Measurements from ENCODE around the gene IRF4. TPM values are rescaled to one million over a fixed set of nuclear protein-coding genes. Genes with fewer than 3 reads are reported as not detected.

Gene IRF4
- total and polyA plus RNA-seq, 12 donors: 0.04 to 3.6 (median 0.32) TPM; not detected in 1

- Histone ChIP-seq H3K9me3 (no peaks in the 10 kb centered on the region), H3K4me3 (no peak overlapping the region), H3K27ac (no peak overlapping the region), H3K36me3 (peaks cover 0 to 11% (median 0%) of the 10 kb centered on the region in 9 donors), H3K4me1 (peaks cover 7 to 30% (median 25%) of the 10 kb centered on the region in 9 donors), H3K27me3 (peaks cover 32 to 84% (median 77%) of the 10 kb centered on the region in 7 donors)
- intact Hi-C loops (cut with DNase I): no loop called here
- ATAC-seq (no peak), DNase-seq (no peak)
- no peak for TF ChIP-seq CTCF (IDR thresholded peaks at IDR 0.05)
- 89 to 93% methylated on average over 13 of the region's 13 CpGs for WGBS, 2 donors
Observed at GRCh38 chr6:394641-395289, 3.2 kb downstream of the IRF4 start.

GRCh38 chr6:395432-396125, 4.0 kb downstream of the IRF4 start:
- H3K36me3 ChIP-seq: peaks cover 0 to 11% (median 0%) of the 10 kb centered on the region in 9 donors
- peaks cover 31 to 76% (median 69%) of the 10 kb centered on the region in 7 donors for H3K27me3 ChIP-seq
- peaks cover 7 to 30% (median 25%) of the 10 kb centered on the region in 9 donors for H3K4me1 ChIP-seq
- no peak overlapping the region for H3K27ac ChIP-seq
- ATAC-seq (no peak), DNase-seq (no peak)
- intact Hi-C loops (cut with DNase I): no loop called here
- WGBS, 2 donors: 70 to 81% methylated on average over 10 of the region's 10 CpGs
- no peak overlapping the region for H3K4me3 ChIP-seq
- no peak for TF ChIP-seq CTCF (IDR thresholded peaks at IDR 0.05)
- H3K9me3 ChIP-seq: no peaks in the 10 kb centered on the region

GRCh38 chr6:396126-396520, 4.6 kb downstream of the IRF4 start:
- intact Hi-C loops (cut with DNase I): no loop called here
- ATAC-seq (no peak), DNase-seq (no peak)
- TF ChIP-seq CTCF (IDR thresholded peaks at IDR 0.05): no peak
- 65 to 71% methylated on average over 6 of the region's 6 CpGs for WGBS, 2 donors
- Histone ChIP-seq H3K27me3 (peaks cover 25 to 71% (median 64%) of the 10 kb centered on the region in 7 donors), H3K36me3 (peaks cover 0 to 11% (median 0%) of the 10 kb centered on the region in 9 donors), H3K4me1 (peaks cover 7 to 26% (median 22%) of the 10 kb centered on the region in 9 donors), H3K4me3 (no peak overlapping the region), H3K9me3 (no peaks in the 10 kb centered on the region), H3K27ac (no peak overlapping the region)

GRCh38 chr6:397056-397455, 5.5 kb downstream of the IRF4 start:
- ATAC-seq (no peak), DNase-seq (no peak)
- Histone ChIP-seq H3K27me3 (peaks cover 18 to 64% (median 55%) of the 10 kb centered on the region in 7 donors), H3K4me3 (no peak overlapping the region), H3K27ac (no peak overlapping the region), H3K36me3 (peaks cover 0 to 18% (median 0%) of the 10 kb centered on the region in 9 donors), H3K9me3 (no peaks in the 10 kb centered on the region), H3K4me1 (peaks cover 4 to 17% (median 15%) of the 10 kb centered on the region in 9 donors)
- 84 to 85% methylated on average over 13 of the region's 13 CpGs for WGBS, 2 donors
- intact Hi-C loops (cut with DNase I): no loop called here
- TF ChIP-seq CTCF (IDR thresholded peaks at IDR 0.05): no peak

All from heart right ventricle (tissue), 16 donors.